LoVo (cell line): ENCODE results near the gene ZNF57.
"Not testable (repeated sequence)": the region's sequence is repeated elsewhere in the genome, so short reads cannot be mapped to it uniquely, and the experiment has no call there.

Experiments used
- DNase-seq: peaks from one replicate; pipeline ENCODE4 v3.0.0-alpha.2; 2016; ENCODE audit warnings: low spot score

ZNF57 gene

DNA sequence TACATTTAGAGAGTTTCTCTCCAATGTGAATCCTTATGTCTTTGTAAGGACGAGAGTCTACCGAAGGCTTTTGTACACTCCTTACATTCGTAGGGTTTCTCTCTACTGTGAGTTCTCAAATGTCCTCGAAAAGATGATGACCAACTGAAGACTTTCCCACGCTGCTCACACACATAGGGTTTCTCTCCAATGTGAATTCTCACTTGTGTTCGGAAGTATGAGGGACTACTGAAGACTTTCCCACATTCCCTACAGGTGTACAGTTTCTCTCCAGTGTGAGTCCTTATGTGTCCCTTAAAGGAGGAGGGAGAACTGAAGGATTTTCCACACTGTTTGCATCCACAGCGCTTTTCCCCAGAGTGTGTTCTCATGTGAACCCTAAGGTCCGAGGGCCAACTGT is 4.0 kb upstream of the ZNF57 start:
- no peak for DNase-seq

DNA sequence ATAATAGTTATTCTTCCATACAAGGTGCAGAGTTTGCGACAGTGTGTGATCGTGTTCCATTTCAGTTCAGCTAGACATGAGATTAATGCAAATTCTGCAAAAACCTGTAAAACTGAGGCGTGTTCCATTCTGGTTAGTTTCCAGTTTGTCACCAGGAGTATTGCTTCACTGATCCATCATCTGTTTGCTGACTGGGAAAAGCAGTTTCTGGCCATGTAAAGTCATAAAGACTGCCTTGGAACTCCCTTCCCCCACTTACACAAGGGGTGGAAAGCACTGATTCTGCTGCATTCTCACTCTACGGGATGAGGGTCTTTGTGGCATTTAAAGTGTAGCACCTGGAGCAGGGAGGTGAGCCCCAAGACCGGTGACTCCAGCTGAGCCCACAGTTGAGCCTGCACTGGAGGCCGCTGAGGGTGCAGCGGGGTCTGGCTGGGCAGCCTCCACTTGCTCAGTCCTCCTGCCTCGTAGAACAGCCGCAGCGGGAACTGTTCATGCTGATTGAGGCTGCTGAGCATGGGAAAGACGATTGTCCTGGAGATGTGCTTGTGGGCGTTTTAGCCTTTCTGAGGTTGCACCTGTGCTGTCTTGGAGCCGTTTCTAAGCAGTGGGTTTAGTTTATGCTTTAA is 2.0 kb downstream of the ZNF57 start:
- no peak for DNase-seq

DNA sequence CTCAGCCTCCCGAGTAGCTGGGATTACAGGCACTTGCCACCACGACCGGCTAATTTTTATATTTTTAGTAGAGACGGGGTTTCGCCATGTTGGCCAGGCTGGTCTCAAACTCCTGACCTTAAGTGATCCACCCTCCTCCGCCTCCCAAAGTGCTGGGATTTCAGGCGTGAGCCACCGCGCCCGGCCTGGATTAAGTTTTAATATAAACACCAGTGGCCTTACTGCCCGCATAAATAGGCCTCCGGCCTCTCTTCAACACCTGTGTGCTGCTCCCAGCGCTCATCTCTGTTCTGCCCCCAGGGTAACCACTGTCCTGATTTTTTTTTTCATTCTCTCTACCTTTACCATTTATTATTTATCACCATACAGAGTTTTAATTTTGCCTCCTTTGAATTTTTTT is 2.6 kb downstream of the ZNF57 start:
- not testable (repeated sequence) for DNase-seq

DNA sequence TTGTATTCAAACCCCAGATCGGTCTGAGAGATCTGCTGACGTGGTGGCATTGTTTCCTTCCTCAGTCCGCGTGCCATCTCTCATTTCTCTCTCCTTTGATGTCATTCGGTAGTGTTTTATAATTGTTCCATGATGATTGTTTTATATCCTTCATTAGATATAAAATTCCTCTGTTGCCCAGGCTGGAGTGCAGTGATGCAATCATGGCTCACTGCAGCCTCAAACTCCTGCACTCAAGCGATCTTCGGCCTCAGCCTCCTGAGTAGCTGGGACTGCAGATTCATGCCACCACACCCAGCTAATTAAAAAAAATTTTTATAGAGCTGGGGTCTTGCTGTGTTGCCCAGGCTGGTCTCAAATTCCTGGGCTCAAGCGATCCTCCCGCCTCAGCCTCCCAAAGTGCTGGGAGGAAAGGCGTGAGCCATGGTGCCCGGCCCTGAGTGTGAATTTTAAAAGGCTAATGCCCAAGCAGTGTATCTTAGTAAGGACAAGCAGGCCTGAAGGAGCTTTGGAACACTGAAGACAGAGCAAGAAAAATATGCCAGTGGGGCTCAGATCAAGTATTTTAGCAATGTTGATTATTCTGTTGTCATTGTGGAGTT is 5.3 kb downstream of the ZNF57 start:
- no peak for DNase-seq

DNA sequence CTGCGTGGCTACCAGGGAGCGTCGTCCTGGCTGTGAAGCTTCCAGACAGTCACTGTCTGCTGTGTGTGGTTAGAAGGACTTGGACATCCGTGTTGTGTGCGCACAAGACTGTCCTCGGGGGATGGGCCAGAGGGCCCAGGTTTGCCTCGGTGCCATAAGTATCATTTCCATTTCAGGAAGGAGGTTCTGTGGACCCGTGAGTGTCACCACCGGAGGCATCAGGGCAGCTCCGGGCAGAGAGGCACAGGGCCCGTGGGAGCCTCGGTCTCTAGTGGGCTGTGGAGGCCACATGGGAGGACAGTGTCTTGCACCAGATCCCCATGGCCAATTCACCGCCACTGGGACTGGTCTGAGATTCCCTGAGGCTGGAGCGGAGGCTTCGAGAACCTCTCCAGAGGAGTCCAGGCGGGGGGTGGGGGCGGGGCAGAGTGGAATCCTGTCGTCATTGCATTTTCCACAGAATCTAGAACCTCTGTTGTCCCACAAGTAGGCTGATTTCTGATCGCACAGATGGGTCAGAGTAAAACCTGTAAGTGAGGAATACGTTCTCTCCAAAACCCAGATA is 6.0 kb downstream of the ZNF57 start:
- no peak for DNase-seq

DNA sequence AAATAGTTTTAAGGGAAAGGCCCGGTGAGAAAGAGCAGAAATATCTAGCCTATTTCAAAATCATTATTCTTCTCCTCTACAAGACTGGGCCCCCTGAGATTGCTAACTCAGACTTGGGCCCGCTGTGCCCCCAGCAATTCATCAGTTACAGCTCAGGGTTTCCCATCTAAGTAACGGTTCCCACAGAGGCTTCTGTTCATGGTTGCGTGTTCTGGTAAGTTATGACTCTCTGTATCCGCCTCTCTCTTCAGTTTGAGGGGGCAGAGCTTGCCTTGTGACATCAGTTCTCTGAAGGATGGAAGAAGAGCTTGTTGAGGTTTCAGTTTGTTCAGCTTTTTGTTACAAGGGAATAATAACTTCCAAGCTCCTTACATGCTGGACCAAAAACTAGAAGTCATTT is 11.6 kb downstream of the ZNF57 start:
- no peak for DNase-seq

DNA sequence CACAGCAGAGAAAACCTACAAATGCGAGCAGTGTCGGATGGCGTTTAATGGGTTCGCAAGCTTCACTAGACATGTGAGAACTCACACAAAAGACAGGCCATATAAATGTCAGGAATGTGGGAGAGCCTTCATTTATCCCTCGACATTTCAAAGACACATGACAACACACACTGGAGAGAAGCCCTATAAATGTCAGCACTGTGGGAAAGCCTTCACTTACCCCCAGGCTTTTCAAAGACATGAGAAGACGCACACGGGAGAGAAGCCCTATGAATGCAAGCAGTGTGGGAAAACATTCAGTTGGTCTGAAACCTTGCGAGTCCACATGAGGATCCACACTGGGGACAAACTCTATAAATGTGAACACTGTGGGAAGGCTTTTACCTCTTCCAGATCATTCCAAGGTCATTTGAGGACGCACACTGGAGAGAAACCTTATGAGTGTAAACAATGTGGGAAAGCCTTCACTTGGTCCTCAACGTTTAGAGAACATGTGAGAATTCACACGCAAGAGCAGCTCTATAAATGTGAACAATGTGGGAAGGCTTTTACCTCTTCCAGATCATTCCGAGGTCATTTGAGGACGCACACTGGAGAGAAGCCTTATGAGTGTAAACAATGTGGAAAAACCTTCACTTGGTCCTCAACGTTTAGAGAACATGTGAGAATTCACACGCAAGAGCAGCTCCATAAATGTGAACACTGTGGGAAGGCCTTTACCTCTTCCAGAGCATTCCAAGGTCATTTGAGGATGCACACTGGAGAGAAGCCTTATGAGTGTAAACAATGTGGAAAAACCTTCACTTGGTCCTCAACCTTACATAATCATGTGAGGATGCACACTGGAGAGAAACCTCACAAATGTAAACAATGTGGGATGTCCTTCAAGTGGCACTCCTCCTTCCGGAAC is 16.8 kb downstream of the ZNF57 start:
- no peak for DNase-seq

DNA sequence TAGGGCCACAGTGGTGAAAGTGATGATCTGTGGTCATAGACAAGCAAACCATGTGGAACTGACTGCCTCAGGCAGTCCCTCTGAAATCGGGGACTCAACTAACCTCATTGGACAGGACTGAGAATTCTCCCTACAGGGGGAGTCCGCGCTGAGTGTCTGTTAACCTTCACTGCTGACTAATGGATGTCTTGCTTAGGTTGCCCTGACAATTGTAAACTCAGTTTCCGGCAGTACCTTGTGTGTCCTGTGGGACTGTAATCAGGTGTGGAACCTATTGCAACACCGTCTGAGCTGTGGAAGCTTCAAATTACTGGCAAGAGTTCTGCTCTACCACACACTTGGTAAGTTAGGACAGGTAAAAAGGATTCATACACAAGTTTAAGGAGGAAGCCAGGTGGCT is 22.3 kb downstream of the ZNF57 start:
- DNase-seq: no peak

DNA sequence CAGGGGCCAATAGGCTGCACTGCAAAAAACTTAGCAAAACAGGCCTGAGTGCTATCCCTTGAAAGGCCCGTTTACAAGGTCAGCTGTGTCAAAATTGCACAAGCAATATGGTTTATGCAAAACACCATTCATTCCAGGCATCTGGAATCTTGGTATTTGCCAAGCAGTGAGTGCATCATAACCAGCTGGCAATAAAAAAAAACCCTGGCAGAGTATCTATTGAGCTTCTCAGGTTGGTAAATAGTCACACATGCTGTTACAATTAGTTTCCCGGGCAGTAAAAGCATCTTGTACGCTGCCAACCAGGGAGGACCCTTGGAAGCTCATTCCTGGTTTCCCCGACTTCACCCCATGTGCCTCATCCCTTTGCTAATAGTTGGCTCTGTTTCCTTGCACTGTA is 22.8 kb downstream of the ZNF57 start:
- no peak for DNase-seq

DNA sequence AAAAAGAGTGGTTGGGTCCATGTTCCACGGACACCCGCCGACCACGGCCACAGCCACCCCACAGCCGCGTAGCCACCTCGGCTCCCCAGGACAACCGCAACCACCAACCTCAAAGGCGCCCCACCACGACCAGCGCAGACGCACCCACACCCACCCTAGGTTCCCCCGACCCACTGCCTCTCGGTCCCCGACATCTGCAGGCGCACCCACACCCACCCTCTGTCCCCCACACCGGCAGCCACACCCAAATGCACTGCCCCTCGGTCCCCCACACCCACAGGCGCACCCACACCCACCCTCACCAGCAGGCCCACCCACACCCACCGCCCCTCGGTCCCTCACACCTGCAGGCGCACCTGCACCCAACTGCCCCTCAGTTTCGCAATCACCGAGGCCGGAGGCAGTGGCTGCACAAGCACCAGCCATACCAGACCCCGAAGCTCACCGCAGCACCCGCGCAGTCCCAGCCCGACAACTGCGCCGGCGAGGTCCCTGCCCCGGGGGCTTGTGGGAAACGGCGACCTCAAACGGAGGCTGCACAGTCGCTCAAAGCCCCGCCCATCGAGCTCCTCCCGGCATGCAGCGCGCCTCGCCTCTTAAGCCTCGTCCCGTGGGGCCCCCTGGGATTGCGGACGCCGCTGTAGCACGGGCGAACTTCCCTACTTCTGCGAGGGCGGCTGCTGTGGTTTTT is 25.8 kb downstream of the ZNF57 start:
- DNase-seq: no peak

DNA sequence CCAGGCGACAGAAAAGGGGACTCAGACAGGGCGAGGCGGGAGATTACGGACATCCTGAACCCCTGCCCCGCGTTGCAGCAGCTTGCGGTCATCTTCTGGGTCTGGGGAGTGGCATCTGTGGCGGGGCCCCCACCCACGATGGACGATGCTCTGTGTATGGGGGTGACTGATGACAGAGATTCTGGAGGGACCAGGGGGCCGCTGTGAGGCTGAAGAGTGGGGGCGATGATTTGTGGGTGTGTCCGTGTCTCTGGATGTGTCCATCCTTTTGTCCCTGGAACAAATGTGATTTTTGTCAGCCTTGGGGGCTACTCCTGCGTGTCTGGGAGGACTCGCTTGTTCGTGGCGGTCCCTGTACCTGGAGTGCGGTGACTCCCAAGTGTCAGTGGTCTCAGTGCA is 26.3 kb downstream of the ZNF57 start:
- DNase-seq: no peak

DNA sequence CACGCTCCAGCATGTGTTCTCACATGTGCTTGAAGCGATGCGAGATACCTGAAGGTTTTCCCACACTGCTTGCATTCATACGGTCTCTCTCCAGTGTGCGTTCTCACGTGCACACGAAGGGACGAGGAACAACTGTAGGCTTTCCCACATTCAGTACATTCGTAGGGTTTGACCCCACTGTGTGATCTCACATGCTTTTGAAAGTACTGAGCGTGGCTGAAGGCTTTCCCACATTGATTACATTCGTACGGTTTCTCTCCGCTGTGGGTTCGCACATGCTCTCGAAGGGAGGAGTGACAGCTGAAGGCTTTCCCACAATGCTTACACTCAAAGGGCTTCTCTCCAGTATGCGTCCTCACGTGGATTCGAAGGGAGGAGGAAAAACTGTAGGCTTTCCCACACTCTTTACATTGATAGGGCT is 32.8 kb downstream of the ZNF57 start:
- DNase-seq: no peak

DNA sequence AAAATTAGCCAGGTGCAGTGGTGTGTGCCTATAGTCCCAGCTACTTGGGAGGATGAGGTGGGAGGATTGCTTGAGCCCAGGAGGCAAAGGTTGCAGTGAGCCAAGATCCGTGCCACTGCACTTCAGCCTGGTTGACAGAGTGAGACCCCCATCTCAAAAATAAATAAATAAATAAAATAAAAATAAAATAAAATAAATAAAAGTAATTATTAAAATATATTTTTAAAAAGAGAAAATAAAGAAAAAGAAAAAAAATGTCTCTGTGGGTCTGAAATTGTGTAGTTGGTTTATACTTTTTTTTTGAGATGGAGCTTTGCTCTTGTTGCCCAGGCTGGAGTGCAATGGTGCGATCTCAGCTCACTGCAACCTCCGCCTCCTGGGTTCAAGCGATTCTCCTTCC is 35.1 kb downstream of the ZNF57 start:
- not testable (repeated sequence) for DNase-seq

DNA sequence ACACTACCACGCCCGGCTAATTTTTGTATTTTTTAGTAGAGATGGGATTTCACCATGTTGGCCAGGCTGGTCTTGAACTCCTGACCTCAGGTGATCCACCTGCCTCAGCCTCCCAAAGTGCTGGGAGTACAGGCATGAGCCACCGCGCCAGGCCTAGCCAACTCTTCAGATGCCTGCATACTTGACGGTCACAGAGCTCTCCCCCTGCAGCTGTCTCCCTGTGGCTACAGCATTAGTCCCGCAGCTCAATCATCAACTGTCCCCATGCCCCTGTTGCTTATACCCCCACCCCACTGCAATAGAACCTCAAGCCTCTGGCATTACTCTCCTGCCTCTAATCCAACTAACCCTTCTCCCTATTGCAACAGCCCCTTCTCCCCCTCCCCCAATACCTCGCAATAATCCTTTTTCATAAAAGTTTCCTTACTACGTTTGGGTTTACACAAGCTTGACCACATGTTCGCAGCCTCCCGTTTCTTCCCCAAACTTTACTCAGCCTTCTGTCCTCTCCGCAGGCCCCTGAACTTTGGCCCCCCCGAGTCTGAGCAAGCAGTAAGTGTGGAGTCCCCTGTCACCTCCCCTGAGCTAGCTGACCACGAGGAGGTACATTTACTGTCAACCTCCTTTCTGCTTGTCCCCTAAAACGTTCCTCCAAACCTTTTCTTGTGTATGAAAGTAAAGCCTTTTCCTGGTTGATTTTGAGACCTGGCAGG is 42.4 kb downstream of the ZNF57 start:
- no peak for DNase-seq

DNA sequence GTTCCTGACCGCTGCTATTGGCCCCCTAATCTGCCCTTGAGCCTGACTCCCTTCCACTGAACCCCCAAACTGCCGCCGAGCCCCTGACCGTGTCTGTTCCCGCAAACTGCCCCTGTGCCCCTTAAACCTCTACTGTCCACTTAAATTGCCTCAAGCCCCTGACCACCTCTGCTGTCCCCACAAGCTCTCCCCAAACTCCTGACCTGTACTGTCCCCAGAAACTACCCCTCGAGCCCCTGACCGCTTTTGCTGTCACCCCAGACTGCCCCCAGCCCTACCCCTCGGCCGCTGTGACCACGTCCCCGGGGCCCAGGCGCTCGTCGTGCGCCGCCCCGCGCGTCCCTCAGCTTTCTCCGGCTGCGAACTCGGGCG is 43.7 kb downstream of the ZNF57 start:
- DNase-seq: no peak

DNA sequence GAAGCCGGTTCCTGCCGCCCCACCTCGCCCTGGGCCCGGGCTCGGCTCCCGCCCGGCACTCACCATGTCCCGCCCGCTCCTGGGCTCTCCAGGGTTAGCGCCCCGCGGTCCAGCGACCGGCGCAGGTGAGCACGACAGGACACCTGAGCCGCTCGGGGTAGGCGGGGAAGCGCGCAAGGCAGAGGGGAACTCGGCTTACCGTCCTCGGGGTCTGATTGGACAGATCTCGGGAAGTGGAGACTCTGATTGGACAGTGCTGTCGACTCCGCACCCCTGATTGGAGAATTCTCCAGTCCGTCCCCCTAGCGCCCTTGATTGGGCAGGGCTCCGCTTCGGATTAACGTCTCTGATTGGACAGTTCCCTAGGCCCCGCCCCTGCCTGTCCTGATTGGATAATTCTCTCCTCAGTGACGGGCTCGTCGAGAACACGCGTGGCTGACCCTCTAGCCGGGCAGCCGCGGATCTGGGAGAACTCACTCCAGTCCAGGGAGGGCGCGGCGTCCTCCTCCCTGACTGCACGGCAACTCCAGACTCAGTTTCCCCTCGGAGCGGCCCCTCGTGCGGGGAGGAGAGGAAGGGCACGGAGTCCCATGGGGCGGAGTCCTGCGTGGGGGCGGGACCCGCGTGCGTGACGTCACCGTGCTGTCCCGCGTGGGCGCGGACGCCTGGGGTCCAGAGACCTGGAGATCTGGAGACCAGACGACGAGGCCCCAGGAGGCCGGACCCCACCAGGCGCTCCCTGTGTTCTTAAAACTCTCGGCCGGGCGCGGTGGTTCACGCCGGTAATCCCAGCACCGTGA is 44.2 kb downstream of the ZNF57 start, which contains the start of gene ZNF77:
Gene ZNF77 (minus strand): TSS at position 197 of the 800 bp plus-strand sequence. CDS start 131 bp downstream, at position 66.
- peak; percentile 99 for DNase-seq

DNA sequence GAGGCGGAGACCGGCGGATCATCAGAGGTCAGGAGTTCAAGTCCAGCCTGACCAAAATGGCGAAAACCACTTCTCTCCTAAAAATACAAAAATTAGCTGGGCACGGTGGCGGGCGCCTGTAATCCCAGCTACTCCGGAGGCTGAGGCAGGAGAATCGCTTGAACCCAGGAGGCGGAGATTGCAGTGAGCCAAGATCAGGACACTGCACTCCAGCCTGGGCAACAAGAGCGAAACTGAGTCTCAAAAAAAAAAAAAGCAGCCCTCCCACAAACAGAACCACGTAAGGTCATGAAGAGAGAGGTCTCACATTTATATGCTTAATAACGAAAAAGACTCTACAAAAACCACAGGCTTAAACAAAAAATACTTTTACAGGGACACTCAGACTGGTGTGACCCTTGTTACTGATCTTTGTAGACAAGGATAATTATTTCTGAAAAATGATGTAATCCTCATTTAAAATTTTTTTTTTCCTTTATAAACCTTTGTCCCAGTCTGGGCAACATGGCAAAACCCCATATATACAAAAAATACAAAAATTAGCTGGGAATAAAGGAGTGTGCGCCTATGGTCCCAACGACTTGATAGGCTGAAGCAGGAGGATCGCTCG is 45.0 kb downstream of the ZNF57 start:
- DNase-seq: no peak

DNA sequence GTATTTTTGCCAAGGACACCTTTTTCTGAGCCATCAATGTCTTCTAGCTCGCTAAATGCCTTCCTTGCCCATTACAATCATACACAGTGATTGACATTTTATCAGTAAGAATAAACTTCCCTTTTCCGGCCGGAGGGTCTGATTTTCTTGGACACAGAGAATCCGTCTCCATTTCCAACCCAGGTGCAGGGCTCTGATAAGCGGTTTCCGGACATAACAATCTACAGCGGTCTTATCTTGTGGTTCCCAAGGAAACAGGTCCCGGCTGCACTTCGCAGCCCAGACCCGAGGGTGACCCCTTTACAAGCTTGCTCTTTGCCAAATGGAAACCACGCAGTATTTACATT is 49.2 kb downstream of the ZNF57 start:
- DNase-seq: no peak

DNA sequence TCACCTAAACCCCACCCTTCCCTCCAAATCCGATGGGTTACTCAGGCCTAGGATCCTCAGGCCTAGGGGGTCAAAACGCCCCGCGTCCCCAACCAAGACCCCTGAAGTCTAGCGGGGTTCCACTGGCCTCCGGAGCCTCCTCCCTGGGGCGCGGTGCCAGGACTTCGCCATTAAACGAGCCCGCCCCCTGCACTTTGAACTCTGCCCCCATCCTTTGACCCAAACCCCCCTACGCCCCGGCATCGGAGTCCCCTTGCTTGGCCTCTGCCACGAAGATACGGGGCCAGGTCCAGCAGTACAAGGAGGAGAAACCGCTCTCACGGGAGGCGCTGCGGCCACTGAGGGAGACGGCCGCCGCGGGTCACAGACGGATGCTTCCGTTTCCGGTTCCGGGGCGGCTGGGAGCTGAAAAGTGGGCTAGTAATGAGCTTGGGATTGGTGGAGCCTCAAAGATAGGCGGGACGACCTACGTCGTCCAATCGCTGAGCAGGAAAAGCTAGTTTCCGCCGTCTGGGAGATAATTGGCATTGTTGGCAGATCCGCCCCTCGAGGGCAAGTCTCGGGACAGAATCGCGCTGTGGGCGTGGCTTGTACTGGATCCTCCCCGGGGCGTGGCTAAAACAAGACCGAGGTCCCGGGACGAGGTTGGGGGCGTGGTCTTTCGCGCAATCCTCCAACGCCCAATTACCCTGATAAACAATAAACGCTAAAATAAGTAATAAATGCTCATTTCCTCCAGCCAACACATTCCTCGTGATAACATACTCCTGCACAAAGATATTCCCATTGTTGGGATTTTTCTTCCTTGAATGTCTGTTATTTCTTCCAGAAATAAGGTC is 49.8 kb downstream of the ZNF57 start:
- peak; percentile 100 for DNase-seq
